Stimulated activated CD8-positive, alpha-beta memory T cell treated with anti-CD3 and anti-CD28 coated beads, Interleukin-2, amount 100 ng/mL, for 1 hour (primary cell): Measurements from ENCODE around the gene TSPAN4.

Source experiments
- DNase-seq, 2 donors: peaks; one replicate each; pipeline ENCODE4 v3.0.0-alpha.2; 2020; ENCODE audit warnings: low read depth in 2 of 2

TSPAN4 gene

DNA sequence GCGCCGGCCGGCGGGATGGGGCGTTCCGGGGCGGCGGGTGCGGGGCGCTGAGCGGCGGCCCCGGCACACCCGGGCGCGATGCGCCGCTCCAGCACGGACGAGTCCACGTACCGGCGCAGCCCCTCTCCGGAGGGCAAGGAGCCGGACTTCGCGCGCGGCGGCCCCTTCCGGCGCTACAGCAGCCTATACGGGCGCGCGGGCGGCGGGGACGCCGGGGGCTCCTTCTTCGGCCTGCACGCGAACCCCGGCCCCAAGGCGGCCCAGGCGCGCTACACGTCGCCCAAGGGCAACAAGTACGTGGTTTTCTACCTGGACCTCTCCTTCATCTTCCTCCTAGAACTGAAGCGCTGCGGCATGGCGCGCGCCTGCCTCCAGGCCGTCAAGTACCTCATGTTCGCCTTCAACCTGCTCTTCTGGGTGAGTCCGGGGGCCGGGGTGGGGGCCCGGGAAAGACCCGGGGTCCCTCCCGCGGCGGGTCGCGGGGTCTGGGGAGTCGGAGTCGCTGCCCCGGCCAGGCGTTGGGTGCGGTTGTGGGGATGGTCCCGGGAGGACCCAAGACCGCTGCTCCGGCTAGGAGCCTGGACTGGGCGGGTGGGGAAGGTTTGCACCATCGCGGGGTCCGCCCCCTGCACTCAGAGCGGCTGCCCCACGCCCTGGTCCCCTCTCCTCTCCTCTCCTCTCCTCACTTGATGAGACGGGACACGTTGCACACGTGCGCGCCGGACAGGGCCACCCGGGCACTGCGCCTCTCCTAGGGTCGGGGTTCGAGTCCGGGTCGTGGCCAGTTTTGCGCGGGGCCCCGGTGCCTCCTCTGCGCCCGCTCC, 7.5 kb downstream of the TSPAN4 start:
- DNase-seq, result no peak

DNA sequence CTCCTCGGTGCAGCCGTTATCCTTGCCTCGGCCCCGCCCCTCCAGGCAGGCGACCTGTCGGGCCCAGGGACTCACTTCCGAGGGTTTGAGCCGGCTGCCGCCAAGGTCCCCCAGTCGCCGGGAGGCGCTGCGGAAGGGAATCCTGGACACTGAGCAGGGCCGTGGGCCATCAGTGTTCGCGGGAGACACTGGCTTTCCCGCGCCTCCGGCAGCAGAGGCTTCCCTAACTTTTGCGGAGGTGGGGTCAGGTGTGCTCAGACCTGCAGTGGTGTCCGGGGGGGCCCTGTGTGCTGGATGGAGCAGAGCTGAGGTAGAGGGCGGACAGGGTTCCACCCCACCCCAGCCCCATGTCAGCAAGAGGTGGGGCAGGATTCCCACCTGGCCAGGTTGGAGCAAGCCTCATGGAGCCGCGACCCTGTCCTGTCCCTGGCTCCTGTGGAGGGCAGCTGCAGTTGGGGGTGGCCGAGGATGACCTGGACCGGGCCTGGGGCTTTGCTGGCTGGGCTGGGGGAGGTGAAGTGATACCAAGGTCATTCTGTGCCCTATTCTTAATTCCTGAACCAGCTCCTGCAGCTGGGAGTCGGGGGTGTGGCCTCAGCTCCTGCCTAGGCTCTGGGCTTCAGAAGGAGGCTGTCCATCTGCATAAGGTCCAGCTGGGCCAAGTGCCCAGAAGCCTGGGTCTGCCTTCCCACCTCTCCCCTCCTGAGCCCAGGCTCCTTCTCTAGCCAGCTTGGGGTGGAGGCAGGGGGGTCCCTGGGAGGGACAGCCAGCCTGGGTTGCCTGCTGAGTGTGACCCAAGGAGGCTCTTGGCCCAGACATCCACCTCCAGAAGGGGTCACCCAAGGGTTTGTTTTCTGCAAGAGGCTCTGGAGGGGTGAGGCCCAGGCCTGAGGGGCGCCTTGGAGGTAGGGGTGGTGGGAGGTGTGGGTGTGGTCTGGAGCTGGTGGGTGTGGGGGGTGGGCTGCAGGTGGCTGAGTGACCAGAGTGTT, 8.4 kb downstream of the TSPAN4 start:
- no peak for DNase-seq

DNA sequence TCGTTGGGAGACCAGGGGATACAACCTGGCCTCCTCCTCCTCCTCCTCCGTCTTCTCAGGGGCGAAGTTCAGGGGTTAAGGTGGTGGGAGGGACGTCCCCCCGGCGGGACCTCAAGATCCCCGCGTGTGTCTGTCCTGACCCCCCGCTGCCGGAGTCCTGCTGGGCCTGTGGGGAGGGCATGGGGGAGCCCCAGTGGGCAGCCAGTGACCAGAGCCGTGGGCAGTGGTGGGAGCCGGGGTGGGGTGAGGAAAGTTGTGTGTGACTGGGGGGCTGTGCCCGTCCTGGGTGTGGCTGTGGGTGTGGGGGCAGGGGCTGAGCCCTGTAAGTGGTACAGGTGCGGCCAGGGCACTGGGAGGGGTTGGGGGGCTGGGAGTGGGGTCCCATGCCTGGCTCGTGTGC, 10.1 kb downstream of the TSPAN4 start:
- DNase-seq, result no peak

DNA sequence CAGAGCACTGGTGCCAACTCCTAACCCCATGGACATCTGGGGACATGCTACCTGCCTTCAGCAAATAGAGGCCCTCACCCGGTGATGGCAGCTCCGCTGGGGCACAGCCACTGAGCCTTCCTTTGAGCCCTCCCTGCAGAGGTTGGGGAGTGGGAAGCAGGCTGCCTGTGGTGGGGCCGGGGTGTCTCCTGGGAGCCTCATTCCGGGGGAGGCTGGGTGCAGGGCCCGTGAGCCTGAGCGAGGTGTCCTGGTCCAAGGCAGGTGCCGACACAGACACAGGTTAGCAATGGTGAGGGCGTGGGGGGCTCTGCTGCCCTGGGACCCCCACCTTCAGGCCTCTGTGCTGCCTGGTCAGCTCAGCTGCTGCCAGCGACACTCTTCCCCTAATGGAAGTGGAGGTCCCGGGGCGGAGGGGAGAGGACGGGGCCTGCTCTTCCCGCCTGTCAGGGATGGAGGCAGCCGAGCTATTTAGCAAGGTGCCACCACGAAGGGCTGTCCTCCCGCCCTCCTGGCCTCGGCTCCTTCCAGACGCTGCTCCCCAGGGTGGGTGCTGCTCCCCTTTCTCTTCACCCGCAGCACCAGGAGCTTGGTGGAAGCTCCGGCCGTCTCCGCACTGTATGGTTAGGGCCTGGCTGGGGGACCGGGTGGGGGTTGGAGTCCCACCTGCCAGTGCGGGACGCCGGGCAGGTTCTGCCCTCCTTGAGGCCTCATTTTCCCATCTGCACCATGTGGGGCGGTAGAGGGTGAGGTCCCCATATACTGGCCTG, 11.2 kb downstream of the TSPAN4 start:
- DNase-seq, result no peak

DNA sequence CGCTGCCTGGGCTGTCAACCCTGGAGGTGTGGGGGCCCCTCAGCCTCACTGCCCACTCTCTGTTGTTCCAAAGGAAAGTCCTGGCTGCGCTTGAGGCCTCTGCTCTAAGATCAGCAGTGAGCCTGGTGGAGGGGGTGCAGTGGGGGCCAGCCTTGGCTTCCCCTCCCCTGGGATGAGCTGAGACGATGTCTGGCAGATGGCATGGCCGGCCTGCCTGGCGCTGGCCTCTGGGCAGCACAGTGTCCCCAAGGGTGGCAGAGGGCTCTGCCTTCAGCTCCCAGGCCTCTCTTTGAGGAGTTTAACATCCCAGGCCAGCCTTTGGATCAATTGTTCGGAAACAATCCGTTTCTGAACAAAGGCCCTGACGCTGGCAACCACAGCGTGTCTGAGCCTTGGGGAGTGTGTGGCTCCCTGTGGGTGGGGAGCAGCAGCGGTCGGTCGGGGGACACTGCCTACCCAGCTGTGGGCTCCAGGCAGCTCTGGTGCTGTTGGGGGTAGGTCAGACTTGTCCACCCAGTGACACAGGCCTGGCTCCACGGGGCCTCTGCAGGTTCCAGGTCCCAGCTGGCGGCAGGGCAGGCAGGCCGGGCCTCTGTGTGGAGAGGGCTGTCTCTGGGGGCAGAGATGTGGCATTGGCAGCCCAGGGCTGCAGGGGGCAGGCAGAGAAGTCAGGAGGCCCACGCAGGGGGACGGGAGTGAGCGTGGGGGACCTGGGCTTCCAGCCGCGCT, 12.1 kb downstream of the TSPAN4 start:
- DNase-seq, result no peak

DNA sequence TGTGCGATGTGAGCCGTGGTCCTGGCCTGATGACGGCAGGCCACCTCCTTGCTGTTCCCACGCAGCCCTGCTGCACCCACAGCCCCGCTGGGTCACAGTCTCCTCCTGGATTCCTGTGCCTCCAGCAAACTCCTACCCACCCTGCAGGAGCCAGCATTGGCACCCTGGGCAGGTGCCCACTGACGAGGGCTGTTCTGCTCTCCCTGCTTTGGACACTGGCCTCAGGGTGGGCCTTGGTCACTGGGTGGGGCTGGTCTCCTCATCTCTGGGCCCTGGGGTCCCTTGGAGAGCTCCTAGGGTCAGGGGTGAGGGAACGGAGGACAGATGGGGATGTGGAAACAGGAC, 12.7 kb downstream of the TSPAN4 start:
- no peak for DNase-seq

DNA sequence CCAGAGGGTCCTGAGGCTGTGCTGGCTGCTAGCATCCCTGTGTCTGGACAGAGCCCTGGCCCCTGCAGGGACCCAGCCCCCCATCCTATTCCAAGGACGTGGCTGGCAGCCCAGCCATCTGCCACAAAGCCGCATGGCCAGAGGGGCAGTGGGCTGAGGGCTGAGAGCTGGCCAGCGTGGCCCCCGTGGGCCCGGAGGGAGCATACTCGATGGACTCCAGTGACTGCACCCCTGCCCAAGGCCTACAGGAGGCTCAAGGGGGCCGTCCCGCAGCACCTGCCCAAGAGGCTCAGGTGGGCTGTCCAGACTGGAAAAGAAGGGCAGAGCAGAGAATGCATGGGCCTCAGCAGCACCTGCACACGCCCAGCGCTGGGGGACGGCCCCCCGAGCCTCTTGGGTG, 13.1 kb downstream of the TSPAN4 start:
- no peak for DNase-seq

DNA sequence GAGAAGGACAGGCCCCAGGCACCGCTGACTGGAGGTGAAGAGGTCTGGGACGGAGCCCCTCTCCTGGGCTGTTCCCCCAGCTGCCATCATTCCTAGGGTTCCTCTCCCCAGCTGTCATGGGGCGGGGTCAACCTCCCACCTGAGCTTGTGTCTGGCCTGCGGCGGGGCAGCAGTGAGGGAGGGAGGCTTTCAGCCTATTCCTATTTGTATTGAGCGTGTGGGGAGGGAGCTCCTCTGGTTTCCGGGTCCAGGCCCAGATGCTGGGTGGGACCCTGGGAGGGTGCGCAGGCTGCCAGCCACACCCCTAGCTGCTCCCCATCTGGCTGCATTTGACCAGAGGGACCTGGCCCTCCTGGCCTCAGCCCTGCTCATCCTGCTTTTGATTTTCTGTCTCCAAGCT, 13.7 kb downstream of the TSPAN4 start:
- DNase-seq, result no peak

DNA sequence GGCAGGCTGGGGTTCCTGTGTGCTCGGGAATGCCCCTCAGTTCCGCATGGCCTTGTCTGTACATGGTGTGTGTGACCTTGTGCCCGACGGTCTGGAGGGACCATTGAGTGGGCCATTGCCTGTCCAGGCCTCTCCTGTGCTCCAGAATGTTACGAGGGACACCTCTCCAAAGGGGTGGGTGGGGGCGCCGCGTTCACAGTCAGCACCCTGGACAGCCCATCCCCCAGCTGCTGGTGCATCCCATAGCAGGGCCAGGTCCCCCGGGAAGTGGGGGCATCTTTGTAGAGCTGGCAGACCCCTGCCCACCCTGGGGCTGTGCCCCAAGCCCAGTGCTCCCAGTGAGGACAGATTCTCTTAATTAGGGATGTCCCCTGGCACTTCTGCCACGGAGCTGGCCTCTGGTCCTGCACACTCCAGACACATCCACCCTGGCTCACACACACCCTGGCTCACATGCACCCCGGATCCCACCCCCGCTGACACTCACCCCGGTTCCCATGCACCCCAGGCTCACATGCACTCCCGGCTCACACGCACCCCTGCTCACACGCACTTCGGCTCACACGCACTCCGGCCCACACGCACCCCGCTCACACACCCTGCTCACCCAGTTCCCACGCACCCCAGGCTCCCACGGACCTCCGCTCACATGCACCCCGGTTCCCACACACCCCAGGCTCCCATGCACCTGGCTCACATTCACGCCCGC, 15.6 kb downstream of the TSPAN4 start:
- DNase-seq, result no peak

DNA sequence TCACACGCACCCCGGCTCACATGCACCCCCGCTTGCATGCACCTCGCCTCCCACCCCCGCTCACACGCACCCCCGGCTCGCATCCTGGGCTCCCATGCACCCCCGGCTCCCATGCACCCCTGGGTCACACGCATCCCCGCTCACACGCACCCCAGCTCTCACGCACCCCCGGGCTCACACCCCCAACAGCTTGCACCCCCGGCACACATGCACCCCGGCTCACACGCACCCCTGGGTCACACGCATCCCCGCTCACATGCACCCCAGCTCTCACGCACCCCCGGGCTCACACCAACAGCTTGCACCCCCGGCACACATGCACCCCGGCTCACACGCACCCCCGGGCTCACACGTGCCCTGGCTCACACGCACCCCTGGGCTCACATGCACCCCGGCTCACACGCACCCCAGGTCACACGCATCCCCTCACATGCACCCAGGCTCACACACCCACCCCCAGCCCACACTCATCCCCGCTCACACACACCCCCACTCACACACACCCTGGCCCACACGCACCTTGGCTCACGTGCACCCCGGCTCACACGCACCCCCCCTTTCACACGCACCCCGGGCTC, 16.2 kb downstream of the TSPAN4 start:
- no peak for DNase-seq

DNA sequence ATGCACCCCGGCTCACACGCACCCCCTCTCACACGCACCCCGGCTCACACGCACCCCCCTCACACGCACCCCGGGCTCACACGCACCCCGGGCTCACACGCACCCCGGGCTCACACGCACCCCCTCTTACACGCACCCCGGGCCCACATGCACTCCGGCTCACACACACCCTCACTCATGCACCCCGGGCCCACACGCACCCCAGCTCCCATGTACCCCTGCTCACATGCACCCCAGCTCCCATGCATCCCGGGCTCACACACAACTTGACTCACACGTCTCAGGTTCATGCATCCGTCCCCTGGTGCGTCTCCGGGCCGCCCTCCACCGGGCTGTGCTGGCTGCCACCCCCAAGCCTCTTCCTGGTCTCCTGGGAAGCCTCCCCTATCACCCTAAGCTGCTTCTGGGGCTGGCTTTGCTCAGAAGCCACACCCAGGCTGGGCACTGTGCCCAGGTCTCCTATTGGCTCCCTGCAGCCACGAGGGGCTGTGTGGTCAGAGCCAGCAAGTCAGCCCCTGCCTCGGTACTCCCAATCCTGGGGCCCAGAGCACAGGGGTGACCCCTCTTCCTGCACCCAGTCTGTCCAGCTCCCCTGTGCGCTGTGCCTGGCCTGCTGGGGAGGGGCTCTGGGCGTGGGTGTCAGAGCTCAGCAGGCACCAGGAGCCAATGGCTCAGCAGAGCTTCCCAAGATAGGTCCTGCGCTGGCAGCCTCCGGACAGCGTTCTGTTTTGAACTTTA, 16.9 kb downstream of the TSPAN4 start:
- DNase-seq, result no peak

DNA sequence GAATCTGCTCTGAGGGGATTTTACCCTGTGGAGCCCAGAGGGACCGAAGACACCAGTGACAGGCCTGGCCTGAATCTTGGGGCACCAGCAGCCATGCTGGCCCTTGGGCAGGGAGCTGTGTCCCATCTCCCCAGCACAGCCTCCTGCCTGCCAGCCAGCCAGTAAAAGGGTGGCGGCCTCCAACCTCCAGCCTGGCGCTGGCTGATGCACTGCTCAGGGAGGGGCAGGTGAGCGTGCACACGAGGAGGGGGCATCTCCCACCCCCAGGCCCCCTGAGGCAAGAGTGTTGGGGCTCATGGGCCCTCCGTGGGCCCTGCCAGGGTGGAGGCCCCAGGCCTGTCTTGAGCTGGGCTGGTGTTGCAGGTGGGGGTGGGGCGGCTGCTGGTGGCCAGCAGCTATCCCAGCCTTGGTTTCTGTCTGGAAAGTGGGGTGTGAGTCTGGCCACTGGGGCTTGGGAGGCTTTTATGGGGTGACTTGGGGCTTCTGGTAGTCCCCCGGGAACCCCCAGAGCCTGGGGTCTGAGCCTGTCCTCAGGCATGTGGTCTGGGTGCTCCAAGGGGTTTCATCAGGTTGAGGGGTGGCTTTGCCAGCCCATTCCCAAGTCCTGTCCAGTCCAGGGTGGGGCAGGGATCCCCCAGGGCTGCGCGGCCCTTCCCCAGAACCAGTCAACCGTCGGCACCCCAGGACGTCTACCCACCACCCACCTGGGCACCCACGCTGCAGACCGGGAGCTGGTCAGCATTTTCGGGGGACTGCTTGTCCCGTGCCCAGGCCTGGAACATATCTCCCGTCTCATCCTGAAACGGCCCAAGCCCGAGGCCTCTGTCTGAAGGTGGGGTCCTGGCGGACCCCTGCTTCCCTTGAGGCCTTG, 17.8 kb downstream of the TSPAN4 start:
- DNase-seq, result no peak

DNA sequence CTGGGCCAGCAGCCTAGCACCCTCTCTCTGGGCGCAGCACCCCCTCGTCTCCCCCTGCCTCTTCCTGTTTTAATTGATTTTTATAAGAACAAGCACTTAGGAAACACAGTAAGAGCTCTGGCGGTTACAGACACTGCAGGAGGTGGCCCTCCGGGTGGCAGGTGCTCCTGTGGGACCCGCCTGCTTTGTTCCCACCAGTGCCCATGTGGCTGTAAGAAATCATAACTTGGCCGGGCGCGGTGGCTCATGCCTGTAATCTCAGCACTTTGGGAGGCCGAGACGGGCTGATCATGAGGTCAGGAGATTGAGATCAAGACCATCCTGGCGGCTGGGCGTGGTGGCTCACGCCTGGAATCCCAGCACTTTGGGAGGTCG, 18.4 kb downstream of the TSPAN4 start:
- DNase-seq, result no peak

DNA sequence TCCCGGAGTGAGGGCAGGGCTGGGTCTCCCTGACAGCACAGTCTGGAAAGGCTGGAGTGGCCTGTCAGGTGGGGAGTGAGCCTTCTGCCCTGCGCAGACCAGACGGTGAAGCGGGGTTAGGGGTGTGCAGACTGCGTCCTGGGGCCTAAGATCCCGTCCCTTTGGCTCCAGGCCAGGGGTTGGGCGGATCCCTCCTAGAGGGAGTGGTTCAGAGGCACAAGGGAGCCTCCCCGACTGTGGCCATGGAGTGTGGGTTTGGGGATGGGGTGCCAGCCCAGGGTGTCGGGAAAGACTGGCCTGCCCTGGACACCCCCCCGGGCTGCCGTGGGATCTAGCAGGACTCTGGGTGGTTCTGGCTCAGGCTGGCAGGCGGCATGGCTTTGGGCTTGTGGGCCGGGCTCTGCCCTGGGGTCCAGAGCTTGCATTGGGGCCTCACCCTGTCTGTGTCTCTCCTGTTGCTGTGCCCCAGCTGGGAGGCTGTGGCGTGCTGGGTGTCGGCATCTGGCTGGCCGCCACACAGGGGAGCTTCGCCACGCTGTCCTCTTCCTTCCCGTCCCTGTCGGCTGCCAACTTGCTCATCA, 19.5 kb downstream of the TSPAN4 start:
- no peak for DNase-seq

DNA sequence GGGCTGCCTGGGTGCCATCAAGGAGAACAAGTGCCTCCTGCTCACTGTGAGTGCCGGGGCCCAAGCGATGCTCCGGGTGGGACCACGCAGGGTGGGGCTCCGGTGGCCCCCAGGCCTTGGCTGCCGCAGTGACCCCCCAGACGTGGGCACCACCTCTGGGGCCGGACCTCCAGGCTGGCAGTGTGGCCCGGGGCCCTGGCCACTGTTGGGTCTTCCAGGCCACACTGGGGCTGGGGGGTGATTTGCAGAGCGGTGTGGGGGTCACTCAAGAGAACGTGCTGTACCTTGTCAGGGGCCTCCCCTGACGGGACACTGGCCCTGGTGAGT, 20.0 kb downstream of the TSPAN4 start:
- no peak for DNase-seq

DNA sequence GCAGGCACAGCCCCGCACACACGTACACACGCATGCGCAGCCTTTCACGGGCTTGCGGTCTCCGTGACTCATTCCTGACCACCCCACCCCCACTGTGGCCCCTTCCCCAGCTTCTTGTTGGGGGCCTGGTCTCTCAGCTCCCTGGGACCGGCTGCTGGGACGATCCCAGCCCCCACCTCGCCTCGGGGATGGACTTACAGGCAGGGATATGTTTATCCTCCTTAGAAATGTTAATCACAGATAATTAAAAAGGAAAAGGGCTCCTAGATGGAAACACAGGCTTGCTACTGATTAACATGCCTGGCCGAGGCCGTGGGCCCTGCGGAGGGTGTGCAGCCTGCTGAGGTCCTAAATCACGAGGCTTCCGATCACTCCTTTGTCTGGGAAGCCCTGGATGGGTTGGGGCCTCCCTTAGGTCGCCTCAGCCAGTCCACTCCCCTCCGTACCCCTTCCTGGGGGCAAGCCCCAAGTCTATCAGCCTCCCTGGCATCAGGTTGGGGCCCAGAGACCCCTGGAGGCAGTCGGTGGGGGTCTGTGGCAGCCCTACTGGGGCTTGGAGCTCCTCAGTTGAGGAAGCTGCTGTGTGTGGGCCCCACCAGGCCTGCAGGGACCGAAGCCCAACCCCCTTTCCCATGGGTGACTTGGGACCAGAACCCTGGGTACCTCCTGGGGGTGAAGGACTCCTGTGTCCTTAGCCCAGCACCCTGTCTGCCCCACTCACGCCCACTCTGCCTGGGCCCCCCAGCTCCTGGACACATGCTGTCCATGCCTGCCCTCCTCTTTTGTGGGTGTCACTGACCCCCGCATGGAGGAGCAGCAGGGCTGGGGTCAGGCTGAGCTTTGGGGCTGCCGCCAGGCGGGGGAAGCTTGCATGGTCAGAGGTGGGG, 20.6 kb downstream of the TSPAN4 start:
- no peak for DNase-seq
